K562 (cell line): ENCODE measurements around the gene ZDHHC14. TPM values are rescaled to one million over a fixed set of nuclear protein-coding genes. Genes with fewer than 3 reads are reported as not detected.

Source experiments
- ATAC-seq: fragments of 200-7000 bp; cut with Tn5 transposase; 3 replicates; pipeline ENCODE4 v1.9.1; 2020; ENCODE audit warnings: moderate library complexity
- BruUV-seq: library from RNA; stranded (reverse); fragments of 400-500 nt; replicated peaks from 2 replicates; lab custom pipeline; 2021; lab: Mats Ljungman, UMichigan
- CTCF ChIA-PET: fragments of 300-600 bp; formaldehyde crosslinking; extraction: SDS; loops from one replicate; lab custom pipeline; 2021; ENCODE audit warnings: low intra/inter-chr PET ratio; lab: Yijun Ruan, JAX
- POLR2A ChIA-PET: fragments of 300-600, 350-650 bp; sonication (Branson Sonifier 250); formaldehyde crosslinking; extraction: SDS; loops from one replicate; lab custom pipeline; 2021; ENCODE audit warnings: antibody characterized with exemption, inconsistent platforms; lab: Yijun Ruan, JAX
- DNase-seq, 4 experiments: peaks; one replicate each; pipeline versions ENCODE4 v3.0.0 to v3.0.0-alpha.2; 2011 to 2018; ENCODE audit warnings: low spot score in 3 of 4, mixed read lengths in 3 of 4; ENCODE audit errors: extremely low read depth in 1 of 4
- FAIRE-seq: peaks from 2 replicates; lab custom pipeline; 2011; peaks lifted over from hg19 to GRCh38; lab: Jason Lieb, UNC
- H2AFZ ChIP-seq: 2 replicates; pipeline ENCODE4 v1.6.0; 2011; ENCODE audit warnings: low read depth, low read length, control low read depth, inconsistent platforms
- H3K27ac ChIP-seq: fragments of 200-600 bp; 3 replicates; pipeline ENCODE4 v1.8.0; 2011; ENCODE audit warnings: low read depth, mild to moderate bottlenecking, control low read depth, inconsistent platforms, low read length, moderate library complexity, mixed read lengths; ENCODE audit errors: extremely low read depth
- H3K27me3 ChIP-seq, 2 experiments: fragments of 300-600 bp in 1 of 2; 2 replicates in 1 of 2; 3 replicates in 1 of 2; pipeline versions ENCODE4 v1.6.0 to v1.8.0; 2011; ENCODE audit warnings: inconsistent platforms in 2 of 2, low read length in 2 of 2, mild to moderate bottlenecking in 1 of 2, mixed read lengths in 1 of 2, moderate library complexity in 1 of 2; ENCODE audit not compliant: control insufficient read depth in 2 of 2, insufficient read depth in 2 of 2
- H3K36me3 ChIP-seq: fragments of 300-600 bp; 3 replicates; pipeline ENCODE4 v1.8.0; 2011; ENCODE audit warnings: mild to moderate bottlenecking, low read length, inconsistent platforms; ENCODE audit not compliant: control insufficient read depth, insufficient read depth
- H3K4me1 ChIP-seq, 2 experiments: fragments of 200-600 bp in 1 of 2; replicated peaks in 1 of 2; 2 replicates in 1 of 2; 3 replicates in 1 of 2; pipeline versions ENCODE4 v1.5.1 to v1.8.0; 2011; ENCODE audit warnings: inconsistent platforms in 2 of 2, low read length in 2 of 2, mild to moderate bottlenecking in 1 of 2, mixed read lengths in 1 of 2, moderate library complexity in 1 of 2; ENCODE audit not compliant: control insufficient read depth in 2 of 2, insufficient read depth in 2 of 2
- H3K4me2 ChIP-seq: 2 replicates; pipeline ENCODE4 v1.6.1; 2011; ENCODE audit warnings: low read length, control low read depth, inconsistent platforms, mixed read lengths; ENCODE audit not compliant: insufficient read depth
- H3K4me3 ChIP-seq: fragments of 200-600 bp; sonication (generic), shearing (Covaris generic); 2 replicates; pipeline ENCODE4 v1.5.1; 2016; ENCODE audit warnings: control low read depth, inconsistent platforms
- H3K79me2 ChIP-seq: fragments of 200-600 bp; 3 replicates; pipeline ENCODE4 v1.8.0; 2011; ENCODE audit warnings: low read length, inconsistent platforms; ENCODE audit not compliant: control insufficient read depth, insufficient read depth
- H3K9ac ChIP-seq, 2 experiments: 2 replicates each; pipeline versions ENCODE4 v1.6.0 to v1.6.1; 2011; ENCODE audit warnings: low read depth in 2 of 2, low read length in 2 of 2, control low read depth in 1 of 2, inconsistent platforms in 1 of 2, mild to moderate bottlenecking in 1 of 2, mixed read lengths in 1 of 2; ENCODE audit not compliant: insufficient read depth in 1 of 2
- H3K9me1 ChIP-seq: one replicate; pipeline ENCODE4 v1.6.0; 2011; ENCODE audit warnings: inconsistent platforms, mild to moderate bottlenecking, low read length, moderate library complexity; ENCODE audit not compliant: control insufficient read depth, insufficient read depth
- H3K9me3 ChIP-seq: replicated peaks from 2 replicates; pipeline ENCODE4 v1.5.1; 2011; ENCODE audit warnings: low read depth, low read length, inconsistent platforms; ENCODE audit not compliant: control insufficient read depth, insufficient read depth
- H4K20me1 ChIP-seq: replicated peaks from 2 replicates; pipeline ENCODE4 v1.6.1; 2011; ENCODE audit warnings: low read length, inconsistent platforms, mixed read lengths; ENCODE audit not compliant: control insufficient read depth, insufficient read depth
- ARID2 ChIP-seq: fragments of 450-650 bp; IDR thresholded peaks from 2 replicates; pipeline ENCODE4 v1.6.1; 2017; ENCODE audit warnings: antibody characterized with exemption, mild to moderate bottlenecking
- CLOCK ChIP-seq: fragments of 250-450 bp; sonication (Bioruptor Pico); IDR thresholded peaks from 2 replicates; pipeline ENCODE4 v1.4.0; 2020; ENCODE audit warnings: mild to moderate bottlenecking, moderate library complexity, borderline replicate concordance
- CTCF ChIP-seq, 3 experiments: IDR thresholded peaks in 2 of 3; conservative IDR thresholded peaks in 1 of 3; 2 replicates each; pipeline ENCODE4 v1.5.1; 2011 to 2012; ENCODE audit warnings: low read length in 3 of 3, mild to moderate bottlenecking in 3 of 3, control low read depth in 2 of 3, improper control_type of control experiment in 1 of 3, inconsistent platforms in 1 of 3, low read depth in 1 of 3, mixed read lengths in 1 of 3, moderate library complexity in 1 of 3; ENCODE audit not compliant: insufficient read depth in 2 of 3
- E2F3 ChIP-seq: fragments of 250-450 bp; sonication (Bioruptor Pico); IDR thresholded peaks from 2 replicates; pipeline ENCODE4 v1.4.0; 2020; ENCODE audit warnings: mild to moderate bottlenecking
- FOXO4 ChIP-seq: fragments of 450-650 bp; formaldehyde crosslinking; IDR thresholded peaks from 2 replicates; pipeline ENCODE4 v1.4.0; 2020; ENCODE audit warnings: mild to moderate bottlenecking, moderate library complexity
- HMGN3 ChIP-seq: IDR thresholded peaks from 2 replicates; pipeline ENCODE4 v1.6.1; 2011; ENCODE audit warnings: borderline replicate concordance, low read depth, mild to moderate bottlenecking, mixed read lengths, low read length; ENCODE audit not compliant: insufficient read length; ENCODE audit errors: extremely low read depth
- HMGXB4 ChIP-seq: sonication (generic); formaldehyde crosslinking; IDR thresholded peaks from 2 replicates; pipeline ENCODE4 v1.8.1; 2023; ENCODE audit warnings: mild to moderate bottlenecking, missing genetic modification reagents
- MED1 ChIP-seq: sonication (generic); formaldehyde crosslinking; IDR thresholded peaks from 2 replicates; pipeline ENCODE4 v1.8.1; 2023; ENCODE audit warnings: missing genetic modification reagents, borderline replicate concordance
- MLLT1 ChIP-seq, 2 experiments: fragments of 450-650 bp; IDR thresholded peaks; 2 replicates each; pipeline ENCODE4 v1.6.1; 2016
- NRF1 ChIP-seq, 2 experiments: fragments of 450-650 bp; IDR thresholded peaks in 1 of 2; conservative IDR thresholded peaks in 1 of 2; 2 replicates each; pipeline ENCODE4 v1.6.1; 2014; ENCODE audit warnings: mild to moderate bottlenecking in 2 of 2
- WGBS: fragments of 100-300 bp; shearing (Covaris generic); methylation state at CpG from one replicate; pipeline ENCODE4 v1.1.6; 2016; ENCODE audit warnings: low coverage, mixed read lengths; ENCODE audit not compliant: insufficient coverage; ENCODE audit errors: missing lambda C conversion rate; 5-methylcytosine and 5-hydroxymethylcytosine counted together
- in situ Hi-C: fragments of 300-500 bp; cut with MboI; formaldehyde crosslinking; loops from 4 replicates; pipeline ENCODE4 v1.15.0; 2018; ENCODE audit warnings: inconsistent platforms, mixed read lengths
- intact Hi-C: fragments of 100-400 bp; cut with micrococcal nuclease; formaldehyde crosslinking; loops from 2 replicates; pipeline ENCODE4 v1.14.2; 2022
- polyA plus RNA-seq, 8 experiments: library from polyadenylated mRNA; depleted of rRNA in 4 of 8; stranded (reverse) in 5 of 8; unstranded in 3 of 8; fragments of >200 nt; fragmentation: Nextera tagmentation in 2 of 8; fragmentation: Illumina TruSeq in 1 of 8; extraction: Ambion mirVana in 2 of 8; extraction: Trizol in 1 of 8; gene quantifications; 2 replicates each; pipeline versions ENCODE4 v1.2.1 to v1.2.3, GENCODE V29; 2011 to 2014; ENCODE audit warnings: inconsistent platforms in 1 of 8, missing spikeins in 1 of 8
- total RNA-seq, 7 experiments: library from RNA; depleted of rRNA in 6 of 7; stranded (reverse); fragments of >200 nt in 6 of 7; fragmentation: Illumina TruSeq in 2 of 7; extraction: Trizol in 2 of 7; gene quantifications; 2 replicates each; pipeline versions ENCODE4 v1.2.1 to v1.2.3, GENCODE V29; 2011 to 2021; ENCODE audit warnings: low replicate concordance in 1 of 7

ZDHHC14 gene
- total and polyA plus RNA-seq, 9 of the 15 experiments (the other 6 are each of a cell fraction or from before 2014, with no cell fraction given), result 0.92 to 23.1 (median 13.8) TPM

GRCh38 chr6:157436219-157436943 lies 55.4 kb downstream of the ZDHHC14 start:
- H3K36me3 ChIP-seq, result no peaks in the 10 kb centered on the region
- no peaks in the 10 kb centered on the region for H3K9me1 ChIP-seq
- CTCF ChIA-PET, result interaction anchor here (0.6 kb wide), 1 partner anchor 1736 kb away, joined by 6 read pairs; no protein-coding TSS in a partner anchor
- intact Hi-C loops (no loop called here), in situ Hi-C loops (no loop called here)
- no peak overlapping the region for H3K27ac ChIP-seq
- no peak for FAIRE-seq
- peaks cover 3% of the 10 kb centered on the region; the same call in 1 of the 3 replicates for H3K79me2 ChIP-seq
- H3K4me1 ChIP-seq, result peaks cover 10 to 14% of the 10 kb centered on the region in 2 experiments
- H2AFZ ChIP-seq, result no peak overlapping the region
- WGBS, result 70% methylated on average over 12 of the region's 13 CpGs
- ATAC-seq, result no peak
- H3K4me3 ChIP-seq, result no peak overlapping the region
- no peak for DNase-seq
- POLR2A ChIA-PET, result no interaction called here
- H3K9ac ChIP-seq, result 0 out of 4 replicates have a peak overlapping the region, but pooled peaks of 1 of the 2 experiments have one; percentile 57
- no peaks in the 10 kb centered on the region for H4K20me1 ChIP-seq
- no TSS peak for BruUV-seq
- H3K9me3 ChIP-seq, result no peaks in the 10 kb centered on the region
- no peak overlapping the region for H3K4me2 ChIP-seq
- no peaks in the 10 kb centered on the region for H3K27me3 ChIP-seq
- TF ChIP-seq NRF1 (conservative IDR thresholded peaks at IDR 0.05 in 1 of 2, IDR thresholded peaks at IDR 0.05 in 1 of 2), result no peak
- TF ChIP-seq CLOCK (CRISPR knock-in tag), result no peak
- TF ChIP-seq CTCF (IDR thresholded peaks at IDR 0.05 in 2 of 3, conservative IDR thresholded peaks at IDR 0.05 in 1 of 3; ENCODE audit: insufficient read depth in 2 of 3, low read depth in 1 of 3, low read length in 3 of 3), result no peak
- no peak for TF ChIP-seq ARID2
- TF ChIP-seq HMGN3, result no peak
- no peak for TF ChIP-seq E2F3 (CRISPR knock-in tag)
- TF ChIP-seq MED1, result no peak
- TF ChIP-seq MLLT1 (IDR thresholded peaks at IDR 0.05), result no peak
- TF ChIP-seq FOXO4 (CRISPR knock-in tag), result no peak
- TF ChIP-seq HMGXB4 (CRISPR knock-in tag), result no peak
